ENCODE data around the gene TGFB2. TPM values are rescaled to one million over a fixed set of nuclear protein-coding genes. Genes with fewer than 3 reads are reported as not detected.

TGFB2 gene
- polyA plus RNA-seq, 1 donor from 2014 or later, result 0.10 TPM

DNA sequence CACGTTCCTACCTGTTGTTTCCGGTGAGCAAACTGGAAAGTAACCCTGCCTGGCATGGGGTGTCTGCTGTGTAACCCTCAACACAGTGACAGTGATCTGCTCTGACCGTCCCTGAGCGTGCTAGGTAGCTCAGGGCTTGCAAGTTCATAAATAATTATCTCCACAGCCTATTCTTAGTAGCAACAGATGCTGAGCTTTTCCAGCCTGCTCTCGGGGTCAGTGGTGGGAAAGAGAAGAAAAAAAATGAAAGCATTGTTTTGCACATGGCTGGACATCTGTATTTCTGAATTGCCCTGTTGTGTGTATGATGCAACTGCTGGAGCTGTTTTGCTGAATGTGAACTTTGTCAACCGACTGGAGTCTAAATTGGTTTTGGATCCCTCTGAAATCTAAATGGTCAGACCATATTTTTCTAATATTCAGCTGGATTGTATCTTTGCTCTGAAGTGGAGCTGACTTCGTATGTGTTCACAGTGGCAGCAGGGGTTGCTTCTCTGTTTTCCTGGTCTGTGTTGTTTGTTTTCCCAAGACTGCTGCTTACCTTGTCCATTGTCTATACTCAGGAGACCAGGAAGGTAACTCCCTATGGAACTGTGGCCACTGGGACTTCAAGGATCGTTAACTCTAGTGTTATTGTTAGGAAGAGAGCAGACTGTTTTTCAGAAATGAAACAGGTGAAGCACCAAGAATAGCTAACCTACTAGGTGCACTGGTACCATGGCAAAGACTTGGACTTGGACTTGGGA, 27.0 kb downstream of the TGFB2 start:
- H3K36me3 ChIP-seq (ENCODE audit: insufficient read depth, low read length), result no peaks in the 10 kb centered on the region
- no peak overlapping the region for H3K27ac ChIP-seq (ENCODE audit: low read length)
- H3K27me3 ChIP-seq (ENCODE audit: insufficient read depth, low read depth, low read length), result no peaks in the 10 kb centered on the region
- no peaks in the 10 kb centered on the region for H4K20me1 ChIP-seq (ENCODE audit: insufficient read depth)
- no peak overlapping the region for H2AFZ ChIP-seq (ENCODE audit: low read depth, low read length)
- H3K79me2 ChIP-seq (replicated peaks; ENCODE audit: insufficient read depth, low read length), result no peaks in the 10 kb centered on the region
- TF ChIP-seq EZH2 (IDR thresholded peaks at IDR 0.05; ENCODE audit: borderline replicate concordance, insufficient read depth, low read length, poor library complexity, severe bottlenecking) (no peak), SMC3 (conservative IDR thresholded peaks at IDR 0.05; ENCODE audit: poor library complexity) (no peak), RAD21 (conservative IDR thresholded peaks at IDR 0.05) (no peak), EP300 (conservative IDR thresholded peaks at IDR 0.05; ENCODE audit: poor library complexity, severe bottlenecking) (no peak), TAF1 (IDR thresholded peaks at IDR 0.05; ENCODE audit: low read depth) (no peak), POLR2AphosphoS5 (IDR thresholded peaks at IDR 0.05) (no peak), MXI1 (conservative IDR thresholded peaks at IDR 0.05; ENCODE audit: poor library complexity, severe bottlenecking) (no peak)
- TF ChIP-seq, protein P1, sequence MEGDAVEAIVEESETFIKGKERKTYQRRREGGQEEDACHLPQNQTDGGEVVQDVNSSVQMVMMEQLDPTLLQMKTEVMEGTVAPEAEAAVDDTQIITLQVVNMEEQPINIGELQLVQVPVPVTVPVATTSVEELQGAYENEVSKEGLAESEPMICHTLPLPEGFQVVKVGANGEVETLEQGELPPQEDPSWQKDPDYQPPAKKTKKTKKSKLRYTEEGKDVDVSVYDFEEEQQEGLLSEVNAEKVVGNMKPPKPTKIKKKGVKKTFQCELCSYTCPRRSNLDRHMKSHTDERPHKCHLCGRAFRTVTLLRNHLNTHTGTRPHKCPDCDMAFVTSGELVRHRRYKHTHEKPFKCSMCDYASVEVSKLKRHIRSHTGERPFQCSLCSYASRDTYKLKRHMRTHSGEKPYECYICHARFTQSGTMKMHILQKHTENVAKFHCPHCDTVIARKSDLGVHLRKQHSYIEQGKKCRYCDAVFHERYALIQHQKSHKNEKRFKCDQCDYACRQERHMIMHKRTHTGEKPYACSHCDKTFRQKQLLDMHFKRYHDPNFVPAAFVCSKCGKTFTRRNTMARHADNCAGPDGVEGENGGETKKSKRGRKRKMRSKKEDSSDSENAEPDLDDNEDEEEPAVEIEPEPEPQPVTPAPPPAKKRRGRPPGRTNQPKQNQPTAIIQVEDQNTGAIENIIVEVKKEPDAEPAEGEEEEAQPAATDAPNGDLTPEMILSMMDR (IDR thresholded peaks at IDR 0.05; ENCODE audit: poor library complexity, severe bottlenecking), result no peak
- TF ChIP-seq, protein P2, sequence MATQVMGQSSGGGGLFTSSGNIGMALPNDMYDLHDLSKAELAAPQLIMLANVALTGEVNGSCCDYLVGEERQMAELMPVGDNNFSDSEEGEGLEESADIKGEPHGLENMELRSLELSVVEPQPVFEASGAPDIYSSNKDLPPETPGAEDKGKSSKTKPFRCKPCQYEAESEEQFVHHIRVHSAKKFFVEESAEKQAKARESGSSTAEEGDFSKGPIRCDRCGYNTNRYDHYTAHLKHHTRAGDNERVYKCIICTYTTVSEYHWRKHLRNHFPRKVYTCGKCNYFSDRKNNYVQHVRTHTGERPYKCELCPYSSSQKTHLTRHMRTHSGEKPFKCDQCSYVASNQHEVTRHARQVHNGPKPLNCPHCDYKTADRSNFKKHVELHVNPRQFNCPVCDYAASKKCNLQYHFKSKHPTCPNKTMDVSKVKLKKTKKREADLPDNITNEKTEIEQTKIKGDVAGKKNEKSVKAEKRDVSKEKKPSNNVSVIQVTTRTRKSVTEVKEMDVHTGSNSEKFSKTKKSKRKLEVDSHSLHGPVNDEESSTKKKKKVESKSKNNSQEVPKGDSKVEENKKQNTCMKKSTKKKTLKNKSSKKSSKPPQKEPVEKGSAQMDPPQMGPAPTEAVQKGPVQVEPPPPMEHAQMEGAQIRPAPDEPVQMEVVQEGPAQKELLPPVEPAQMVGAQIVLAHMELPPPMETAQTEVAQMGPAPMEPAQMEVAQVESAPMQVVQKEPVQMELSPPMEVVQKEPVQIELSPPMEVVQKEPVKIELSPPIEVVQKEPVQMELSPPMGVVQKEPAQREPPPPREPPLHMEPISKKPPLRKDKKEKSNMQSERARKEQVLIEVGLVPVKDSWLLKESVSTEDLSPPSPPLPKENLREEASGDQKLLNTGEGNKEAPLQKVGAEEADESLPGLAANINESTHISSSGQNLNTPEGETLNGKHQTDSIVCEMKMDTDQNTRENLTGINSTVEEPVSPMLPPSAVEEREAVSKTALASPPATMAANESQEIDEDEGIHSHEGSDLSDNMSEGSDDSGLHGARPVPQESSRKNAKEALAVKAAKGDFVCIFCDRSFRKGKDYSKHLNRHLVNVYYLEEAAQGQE (IDR thresholded peaks at IDR 0.05; ENCODE audit: borderline replicate concordance), result no peak
- H3K4me3 ChIP-seq (ENCODE audit: low read length), result no peak overlapping the region
- no peaks in the 10 kb centered on the region for H3K9me2 ChIP-seq (ENCODE audit: insufficient read depth, low read length)
- H3K9me3 ChIP-seq (ENCODE audit: low read length), result no peaks in the 10 kb centered on the region
- H3K4me2 ChIP-seq (ENCODE audit: low read length), result no peak overlapping the region
- H3K9ac ChIP-seq (ENCODE audit: low read length), result no peak overlapping the region
- H3F3A ChIP-seq (ENCODE audit: insufficient read depth, low read length, poor library complexity, severe bottlenecking), result no peaks in the 10 kb centered on the region

DNA sequence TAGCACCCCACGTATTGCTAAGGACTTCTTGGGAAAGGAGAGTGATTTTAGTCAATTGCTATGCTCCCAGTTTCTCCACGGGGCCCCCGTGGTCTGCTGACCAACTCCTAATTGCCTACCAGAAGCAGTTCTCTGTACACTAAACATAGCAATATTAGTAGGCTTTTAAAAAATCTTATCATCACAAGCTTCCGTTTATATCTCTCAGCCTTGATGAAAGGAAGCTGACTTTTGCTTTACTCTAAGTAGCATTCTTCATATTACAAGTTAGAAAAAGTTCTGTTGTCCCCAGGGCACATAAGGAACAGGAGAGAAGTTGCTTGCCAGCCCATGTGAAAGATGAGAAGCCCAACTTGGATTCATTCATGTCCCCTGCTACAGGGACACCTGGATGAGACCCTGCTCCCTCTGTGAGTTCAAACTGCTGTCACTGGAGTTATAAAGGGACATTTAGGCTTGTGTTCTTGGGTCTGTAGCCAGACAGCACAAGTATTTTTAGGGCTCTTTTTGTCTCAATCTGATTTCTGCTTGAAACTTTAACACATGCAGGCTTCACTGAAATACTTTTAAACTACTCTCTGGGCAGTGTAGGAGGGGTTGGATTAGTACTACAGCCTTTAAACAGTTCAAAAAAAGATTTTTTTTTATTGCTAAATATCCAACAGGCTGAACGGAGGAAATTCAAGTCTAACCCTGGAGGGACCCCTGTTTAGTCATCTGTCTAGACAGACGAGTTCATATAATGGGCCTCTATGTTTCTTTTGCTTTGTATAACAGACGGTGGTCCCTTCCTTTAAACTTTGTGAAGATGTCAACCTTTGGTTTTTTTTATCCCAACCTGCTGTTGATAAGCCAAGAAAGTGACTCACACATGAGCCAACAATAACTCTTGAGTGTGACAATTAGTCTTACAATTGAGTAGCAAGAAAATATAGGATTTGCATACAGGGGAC, 29.5 kb downstream of the TGFB2 start:
- Histone ChIP-seq H2AFZ (ENCODE audit: low read depth, low read length) (no peak overlapping the region), H3K9me2 (ENCODE audit: insufficient read depth, low read length) (no peaks in the 10 kb centered on the region), H3K9ac (ENCODE audit: low read length) (no peak overlapping the region), H3K4me2 (ENCODE audit: low read length) (no peak overlapping the region), H3K9me3 (ENCODE audit: low read length) (no peaks in the 10 kb centered on the region), H3K27ac (ENCODE audit: low read length) (no peak overlapping the region), H3K36me3 (ENCODE audit: insufficient read depth, low read length) (no peaks in the 10 kb centered on the region), H3F3A (ENCODE audit: insufficient read depth, low read length, poor library complexity, severe bottlenecking) (no peaks in the 10 kb centered on the region), H3K4me3 (ENCODE audit: low read length) (no peak overlapping the region), H3K27me3 (ENCODE audit: insufficient read depth, low read depth, low read length) (no peaks in the 10 kb centered on the region), H3K79me2 (replicated peaks; ENCODE audit: insufficient read depth, low read length) (no peaks in the 10 kb centered on the region), H4K20me1 (ENCODE audit: insufficient read depth) (no peaks in the 10 kb centered on the region)
- no peak for TF ChIP-seq RAD21 (conservative IDR thresholded peaks at IDR 0.05)
- TF ChIP-seq POLR2AphosphoS5 (IDR thresholded peaks at IDR 0.05), result no peak
- no peak for TF ChIP-seq SMC3 (conservative IDR thresholded peaks at IDR 0.05; ENCODE audit: poor library complexity)
- no peak for TF ChIP-seq MXI1 (conservative IDR thresholded peaks at IDR 0.05; ENCODE audit: poor library complexity, severe bottlenecking)
- TF ChIP-seq, protein P2 (IDR thresholded peaks at IDR 0.05; ENCODE audit: borderline replicate concordance), result no peak
- TF ChIP-seq, protein P1 (IDR thresholded peaks at IDR 0.05; ENCODE audit: poor library complexity, severe bottlenecking), result no peak

Measured in neural cell (in vitro differentiated cells).